ENCODE results near the gene AGO3.

DNA sequence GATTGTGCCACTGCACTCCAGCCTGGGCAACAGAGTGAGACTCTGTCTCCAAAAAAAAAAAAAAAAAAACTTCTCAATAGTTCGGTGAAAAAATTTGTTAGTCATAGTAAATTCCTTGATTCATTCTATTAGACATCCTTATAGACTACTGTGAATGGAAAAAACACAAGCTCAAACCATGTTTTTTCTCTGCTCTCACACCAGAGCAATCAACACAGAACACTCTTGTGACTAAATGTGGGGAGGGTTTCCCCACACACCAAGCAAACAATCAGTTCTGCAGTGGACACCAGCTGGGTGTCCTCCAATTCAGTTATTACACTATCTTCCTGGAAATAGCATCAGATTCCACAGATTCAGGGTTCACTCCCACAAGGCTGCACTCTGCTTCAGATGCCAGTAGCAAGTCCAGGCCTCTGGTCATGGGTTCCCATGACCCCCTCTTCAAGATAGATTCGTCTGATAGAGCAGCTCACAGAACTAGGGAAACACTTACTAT, 83.9 kb downstream of the AGO3 start:
- TF ChIP-seq CTCF (IDR thresholded peaks at IDR 0.05) (no peak), POLR2A (IDR thresholded peaks at IDR 0.05) (no peak)
